Right kidney (tissue), 1 donor: Measurements from ENCODE around the gene VAMP8.

Experiments used
- DNase-seq: peaks from one replicate; pipeline ENCODE4 v3.0.0-alpha.2; 2016

VAMP8 gene

GRCh38 chr2:85619617-85620016 lies 42.2 kb downstream of the VAMP8 start:
- DNase-seq: no peak

GRCh38 chr2:85621338-85621737 lies 44.0 kb downstream of the VAMP8 start:
- DNase-seq: no peak

GRCh38 chr2:85623991-85624390 lies 46.6 kb downstream of the VAMP8 start:
- no peak for DNase-seq

GRCh38 chr2:85628658-85629057 lies 51.3 kb downstream of the VAMP8 start:
- no peak for DNase-seq

- DNase-seq: no peak
Observed at GRCh38 chr2:85631316-85631715, 53.9 kb downstream of the VAMP8 start.
